H9 (cell line): ENCODE measurements around the gene RAPSN. TPM values are rescaled to one million over a fixed set of nuclear protein-coding genes. Genes with fewer than 3 reads are reported as not detected.

Source experiments
- DNase-seq: peaks from one replicate; pipeline ENCODE4 v3.0.0-alpha.2; 2017
- H2AFZ ChIP-seq: one replicate; pipeline ENCODE4 v1.6.1; 2013; ENCODE audit warnings: mild to moderate bottlenecking, low read length, control low read depth, moderate library complexity
- H2AK5ac ChIP-seq: 2 replicates; pipeline ENCODE4 v1.6.1; 2013; ENCODE audit warnings: low read length, control low read depth, mixed read lengths; ENCODE audit not compliant: insufficient read length
- H2BK120ac ChIP-seq: one replicate; pipeline ENCODE4 v1.6.1; 2013; ENCODE audit warnings: low read depth, mild to moderate bottlenecking, low read length, control low read depth, inconsistent platforms; ENCODE audit not compliant: poor library complexity, severe bottlenecking
- H2BK12ac ChIP-seq: 2 replicates; pipeline ENCODE4 v1.6.1; 2013; ENCODE audit warnings: low read length, control low read depth, mixed read lengths, low read depth; ENCODE audit not compliant: insufficient read length
- H2BK15ac ChIP-seq: 2 replicates; pipeline ENCODE4 v1.6.1; 2013; ENCODE audit warnings: low read depth, low read length, control low read depth
- H2BK20ac ChIP-seq: one replicate; pipeline ENCODE4 v1.6.1; 2013; ENCODE audit warnings: low read depth, mild to moderate bottlenecking, low read length, control low read depth, inconsistent platforms; ENCODE audit not compliant: poor library complexity, severe bottlenecking
- H2BK5ac ChIP-seq: 2 replicates; pipeline ENCODE4 v1.6.1; 2013; ENCODE audit warnings: low read length, control low read depth, mixed read lengths; ENCODE audit not compliant: insufficient read length
- H3K14ac ChIP-seq: 2 replicates; pipeline ENCODE4 v1.6.1; 2013; ENCODE audit warnings: low read length, control low read depth; ENCODE audit not compliant: insufficient read depth
- H3K18ac ChIP-seq: 2 replicates; pipeline ENCODE4 v1.6.1; 2013; ENCODE audit warnings: low read depth, mild to moderate bottlenecking, mixed read lengths, low read length, control low read depth; ENCODE audit not compliant: insufficient read length
- H3K23ac ChIP-seq: 2 replicates; pipeline ENCODE4 v1.6.1; 2013; ENCODE audit warnings: low read length, control low read depth, mixed read lengths, low read depth; ENCODE audit not compliant: insufficient read length
- H3K23me2 ChIP-seq: 2 replicates; pipeline ENCODE4 v1.6.1; 2013; ENCODE audit warnings: low read depth, mild to moderate bottlenecking, mixed read lengths, low read length, control low read depth; ENCODE audit not compliant: insufficient read length, poor library complexity, severe bottlenecking
- H3K27ac ChIP-seq: 2 replicates; pipeline ENCODE4 v1.5.1; 2013; ENCODE audit warnings: low read length, control low read depth, mixed read lengths, low read depth; ENCODE audit not compliant: insufficient read length
- H3K27me3 ChIP-seq: 2 replicates; pipeline ENCODE4 v1.6.1; 2013; ENCODE audit warnings: low read length, control low read depth, inconsistent platforms; ENCODE audit not compliant: insufficient read depth
- H3K4ac ChIP-seq: 2 replicates; pipeline ENCODE4 v1.6.1; 2013; ENCODE audit warnings: low read depth, mild to moderate bottlenecking, control low read depth, inconsistent platforms, low read length, moderate library complexity
- H3K4me1 ChIP-seq: 2 replicates; pipeline ENCODE4 v1.6.1; 2013; ENCODE audit warnings: low read length, control low read depth, inconsistent platforms; ENCODE audit not compliant: insufficient read depth
- H3K4me2 ChIP-seq: 2 replicates; pipeline ENCODE4 v1.6.1; 2013; ENCODE audit warnings: low read length, control low read depth, mixed read lengths; ENCODE audit not compliant: insufficient read length, insufficient read depth
- H3K56ac ChIP-seq: 2 replicates; pipeline ENCODE4 v1.6.1; 2013; ENCODE audit warnings: low read depth, mild to moderate bottlenecking, mixed read lengths, low read length, control low read depth; ENCODE audit not compliant: insufficient read length
- H3K79me1 ChIP-seq: 2 replicates; pipeline ENCODE4 v1.6.1; 2013; ENCODE audit warnings: low read depth, mild to moderate bottlenecking, moderate library complexity, low read length, control low read depth, inconsistent platforms; ENCODE audit not compliant: insufficient read depth, poor library complexity, severe bottlenecking
- H3K79me2 ChIP-seq: 2 replicates; pipeline ENCODE4 v1.6.1; 2013; ENCODE audit warnings: low read length, control low read depth, inconsistent platforms; ENCODE audit not compliant: insufficient read depth
- H3K9ac ChIP-seq: 2 replicates; pipeline ENCODE4 v1.6.1; 2013; ENCODE audit warnings: low read length, control low read depth, mixed read lengths; ENCODE audit not compliant: insufficient read length; ENCODE audit errors: extremely low read depth
- H3K9me3 ChIP-seq: one replicate; pipeline ENCODE4 v1.6.1; 2013; ENCODE audit warnings: low read depth, low read length, inconsistent platforms; ENCODE audit not compliant: control insufficient read depth
- H3T11ph ChIP-seq: one replicate; pipeline ENCODE4 v1.6.1; 2013; ENCODE audit warnings: mild to moderate bottlenecking, low read length, control low read depth, inconsistent platforms
- H4K20me1 ChIP-seq: one replicate; pipeline ENCODE4 v1.6.1; 2013; ENCODE audit not compliant: control insufficient read depth, insufficient read length, insufficient read depth
- H4K5ac ChIP-seq: 2 replicates; pipeline ENCODE4 v1.6.1; 2013; ENCODE audit warnings: low read depth, mild to moderate bottlenecking, mixed read lengths, low read length, control low read depth; ENCODE audit not compliant: insufficient read length
- H4K8ac ChIP-seq: replicated peaks from 2 replicates; pipeline ENCODE4 v1.6.1; 2013; ENCODE audit warnings: low read length, control low read depth, mixed read lengths, low read depth; ENCODE audit not compliant: insufficient read length
- H4K91ac ChIP-seq: 2 replicates; pipeline ENCODE4 v1.6.1; 2013; ENCODE audit warnings: low read depth, mild to moderate bottlenecking, moderate library complexity, mixed read lengths, low read length, control low read depth; ENCODE audit not compliant: insufficient read length
- H3K27ac Mint-ChIP-seq, 3 experiments: 2 replicates in 2 of 3; 3 replicates in 1 of 3; pipeline ENCODE4 v1.8.0; 2020 to 2021; ENCODE audit warnings: mixed read lengths in 3 of 3, mild to moderate bottlenecking in 1 of 3, moderate library complexity in 1 of 3
- H3K27me3 Mint-ChIP-seq: 2 replicates; pipeline ENCODE4 v1.8.0; 2021; ENCODE audit warnings: low read depth, mild to moderate bottlenecking, moderate library complexity, mixed read lengths
- H3K36me3 Mint-ChIP-seq, 3 experiments: 2 replicates in 2 of 3; 3 replicates in 1 of 3; pipeline ENCODE4 v1.8.0; 2020 to 2021; ENCODE audit warnings: low read depth in 3 of 3, mixed read lengths in 3 of 3; ENCODE audit not compliant: insufficient read depth in 1 of 3
- H3K4me1 Mint-ChIP-seq, 2 experiments: 2 replicates each; pipeline ENCODE4 v1.8.0; 2020; ENCODE audit warnings: mixed read lengths in 2 of 2
- H3K4me3 Mint-ChIP-seq, 2 experiments: 2 replicates in 1 of 2; 3 replicates in 1 of 2; pipeline ENCODE4 v1.8.0; 2020 to 2021; ENCODE audit warnings: mild to moderate bottlenecking in 2 of 2, mixed read lengths in 2 of 2, moderate library complexity in 1 of 2
- H3K9me3 Mint-ChIP-seq, 2 experiments: 2 replicates in 1 of 2; 3 replicates in 1 of 2; pipeline ENCODE4 v1.8.0; 2020; ENCODE audit warnings: mild to moderate bottlenecking in 2 of 2, mixed read lengths in 2 of 2, moderate library complexity in 1 of 2
- CTCF ChIP-seq: fragments of 200-600 bp; sonication (generic); conservative IDR thresholded peaks from 3 replicates; pipeline ENCODE4 v1.8.0; 2021; ENCODE audit warnings: antibody characterized with exemption, mild to moderate bottlenecking
- WGBS: extraction: QIAGEN DNeasy Blood & Tissue Kit; methylation state at CpG from one replicate; pipeline ENCODE4 v1.1.7; 2013; ENCODE audit warnings: missing lambda C conversion rate, low lambda C conversion rate, mixed read lengths; ENCODE audit not compliant: insufficient read length; ENCODE audit errors: extremely low coverage; 5-methylcytosine and 5-hydroxymethylcytosine counted together
- total RNA-seq: library from RNA; stranded (reverse); gene quantifications from 2 replicates; pipeline ENCODE4 v1.2.1, GENCODE V29; 2021

The RAPSN gene
- total RNA-seq, 1 experiment from 2014 or later, result 0.48 TPM

GRCh38 chr11:47478651-47479329 is 29.9 kb upstream of the RAPSN start:
- no peak overlapping the region for H3K9ac ChIP-seq
- no peaks in the 10 kb centered on the region for H3K27me3 ChIP-seq
- no peak overlapping the region for H3K14ac ChIP-seq
- H2BK12ac ChIP-seq, result no peak overlapping the region
- H3K4me3 Mint-ChIP-seq, result no peak overlapping the region
- H3K4me2 ChIP-seq, result no peak overlapping the region
- no peak overlapping the region for H3K18ac ChIP-seq
- TF ChIP-seq CTCF, result no peak
- peaks cover 54 to 97% (median 83%) of the 10 kb centered on the region in 3 experiments for H3K36me3 Mint-ChIP-seq
- no peaks in the 10 kb centered on the region for H3K4me1 Mint-ChIP-seq
- peak overlapping the region in 2 of 3 experiments; percentile 25 to 29; a peak in 2 of 7 replicates for H3K27ac Mint-ChIP-seq
- H2BK20ac ChIP-seq, result no peak overlapping the region
- no peaks in the 10 kb centered on the region for H3K23me2 ChIP-seq
- H2AFZ ChIP-seq, result no peak overlapping the region
- no peak overlapping the region for H2BK15ac ChIP-seq
- no peak overlapping the region for H2BK5ac ChIP-seq
- no peaks in the 10 kb centered on the region for H3K27me3 Mint-ChIP-seq
- no CpG with 5 or more reads among the region's 5 CpGs for WGBS
- no peaks in the 10 kb centered on the region for H3K9me3 Mint-ChIP-seq
- no peaks in the 10 kb centered on the region for H4K20me1 ChIP-seq
- no peak overlapping the region for H3K23ac ChIP-seq
- DNase-seq, result no peak
- no peak overlapping the region for H3K4ac ChIP-seq
- no peak overlapping the region for H2AK5ac ChIP-seq
- H4K5ac ChIP-seq, result no peak overlapping the region
- H4K91ac ChIP-seq, result no peak overlapping the region
- H3K9me3 ChIP-seq, result no peaks in the 10 kb centered on the region
- H3K56ac ChIP-seq, result no peak overlapping the region
- H3K79me2 ChIP-seq, result 0 out of 2 replicates have a peak, but pooled peaks cover 3% of the 10 kb centered on the region
- peaks cover 3% of the 10 kb centered on the region for H3K79me1 ChIP-seq
- H3K4me1 ChIP-seq, result no peaks in the 10 kb centered on the region
- no peak overlapping the region for H3T11ph ChIP-seq
- no peak overlapping the region for H3K27ac ChIP-seq
- no peak overlapping the region for H2BK120ac ChIP-seq
- no peak overlapping the region for H4K8ac ChIP-seq
